HG03457 (cell line): ENCODE data around the gene PDZRN3.

Experiments
- ATAC-seq: cut with Tn5 transposase; IDR thresholded peaks from one replicate; pipeline ENCODE4 v1.9.1; 2021; ENCODE audit warnings: moderate number of reproducible peaks; ENCODE audit not compliant: unreplicated experiment

The PDZRN3 gene

GRCh38 chr3:73530022-73530396 lies 94.7 kb downstream of the PDZRN3 start:
- ATAC-seq = no peak

GRCh38 chr3:73529308-73530021 lies 95.3 kb downstream of the PDZRN3 start:
- no peak for ATAC-seq

GRCh38 chr3:73525591-73525990 lies 99.2 kb downstream of the PDZRN3 start:
- no peak for ATAC-seq

GRCh38 chr3:73523661-73524060 lies 101.1 kb downstream of the PDZRN3 start:
- ATAC-seq = no peak

GRCh38 chr3:73521734-73522336 lies 102.9 kb downstream of the PDZRN3 start:
- ATAC-seq = no peak

- no peak for ATAC-seq
These were observed 103.7 kb downstream of the PDZRN3 start for GRCh38 chr3:73520931-73521461.

GRCh38 chr3:73516631-73517030 lies 108.1 kb downstream of the PDZRN3 start:
- no peak for ATAC-seq

- no peak for ATAC-seq
These were observed 111.5 kb downstream of the PDZRN3 start for GRCh38 chr3:73513260-73513659.

- ATAC-seq = no peak
These were observed 112.9 kb downstream of the PDZRN3 start for GRCh38 chr3:73511571-73512525.

GRCh38 chr3:73510784-73511183 lies 114.0 kb downstream of the PDZRN3 start:
- ATAC-seq = no peak

GRCh38 chr3:73510334-73510733 lies 114.4 kb downstream of the PDZRN3 start:
- no peak for ATAC-seq

- ATAC-seq = no peak
These were observed 114.9 kb downstream of the PDZRN3 start for GRCh38 chr3:73509816-73510215.

- no peak for ATAC-seq
These were observed 115.7 kb downstream of the PDZRN3 start for GRCh38 chr3:73509066-73509465.

- no peak for ATAC-seq
These were observed 116.3 kb downstream of the PDZRN3 start for GRCh38 chr3:73508330-73508954.

- no peak for ATAC-seq
These were observed 119.9 kb downstream of the PDZRN3 start for GRCh38 chr3:73504852-73505251.

GRCh38 chr3:73504239-73504638 lies 120.5 kb downstream of the PDZRN3 start:
- ATAC-seq = no peak

- ATAC-seq = no peak
These were observed 121.0 kb downstream of the PDZRN3 start for GRCh38 chr3:73503781-73504180.

- ATAC-seq = peak; percentile 58
These were observed 121.8 kb downstream of the PDZRN3 start for GRCh38 chr3:73502609-73503583.

GRCh38 chr3:73500321-73500720 lies 124.4 kb downstream of the PDZRN3 start:
- no peak for ATAC-seq

GRCh38 chr3:73499787-73500186 lies 125.0 kb downstream of the PDZRN3 start:
- ATAC-seq = peak; percentile 47
